DOHH2 (cell line): Measurements from ENCODE around the gene ETNK2.

Experiments used
- H3F3A ChIP-seq: fragments of 200-600 bp; sonication (generic), shearing (Covaris generic); 2 replicates; pipeline ENCODE4 v1.6.0; 2016; ENCODE audit warnings: antibody characterized with exemption, mild to moderate bottlenecking; ENCODE audit not compliant: control insufficient read depth, insufficient read depth
- H3K27ac ChIP-seq: fragments of 200-600 bp; sonication (generic); 2 replicates; pipeline ENCODE4 v1.5.1; 2014; ENCODE audit warnings: low read depth, mild to moderate bottlenecking, low read length, moderate library complexity
- H3K27me3 ChIP-seq: fragments of 200-600 bp; sonication (generic); 2 replicates; pipeline ENCODE4 v1.6.1; 2014; ENCODE audit warnings: mild to moderate bottlenecking, low read length, mixed read lengths; ENCODE audit not compliant: control insufficient read depth
- H3K36me3 ChIP-seq: fragments of 200-600 bp; sonication (generic); 2 replicates; pipeline ENCODE4 v1.6.1; 2014; ENCODE audit warnings: mild to moderate bottlenecking, low read length, moderate library complexity, mixed read lengths; ENCODE audit not compliant: control insufficient read depth
- H3K4me1 ChIP-seq: fragments of 200-600 bp; sonication (generic); 2 replicates; pipeline ENCODE4 v1.6.1; 2014; ENCODE audit warnings: mild to moderate bottlenecking, low read length, mixed read lengths; ENCODE audit not compliant: control insufficient read depth
- H3K4me2 ChIP-seq: fragments of 200-600 bp; sonication (generic); 2 replicates; pipeline ENCODE4 v1.6.0; 2014; ENCODE audit warnings: mild to moderate bottlenecking, low read length, moderate library complexity
- H3K4me3 ChIP-seq: fragments of 200-600 bp; sonication (generic); 2 replicates; pipeline ENCODE4 v1.5.1; 2014; ENCODE audit warnings: mild to moderate bottlenecking, low read length, mixed read lengths
- H3K79me2 ChIP-seq: fragments of 200-600 bp; sonication (generic); 2 replicates; pipeline ENCODE4 v1.6.1; 2014; ENCODE audit warnings: mild to moderate bottlenecking, low read length, mixed read lengths; ENCODE audit not compliant: control insufficient read depth
- H3K9me2 ChIP-seq: fragments of 200-600 bp; sonication (generic); replicated peaks from 2 replicates; pipeline ENCODE4 v1.6.1; 2014; ENCODE audit warnings: mild to moderate bottlenecking, low read length, mixed read lengths; ENCODE audit not compliant: control insufficient read depth
- H3K9me3 ChIP-seq: fragments of 200-600 bp; sonication (generic); 2 replicates; pipeline ENCODE4 v1.6.1; 2014; ENCODE audit warnings: antibody characterized with exemption, low read length, mixed read lengths; ENCODE audit not compliant: control insufficient read depth, insufficient read depth
- H4K20me1 ChIP-seq: fragments of 200-600 bp; sonication (generic); 2 replicates; pipeline ENCODE4 v1.6.0; 2014; ENCODE audit warnings: low read depth, mild to moderate bottlenecking, antibody characterized with exemption, low read length, moderate library complexity; ENCODE audit not compliant: control insufficient read depth, insufficient read depth
- EZH2phosphoT487 ChIP-seq: fragments of 200-600 bp; sonication (generic); IDR thresholded peaks from 2 replicates; pipeline ENCODE4 v1.6.1; 2017; ENCODE audit warnings: borderline replicate concordance, mild to moderate bottlenecking, antibody characterized with exemption, low read length, moderate library complexity, mixed read lengths
- TF ChIP-seq, protein P1 (sequence below): fragments of 200-600 bp; sonication (generic); IDR thresholded peaks from one replicate; pipeline ENCODE4 v1.5.1; 2014; ENCODE audit warnings: antibody characterized with exemption, mild to moderate bottlenecking, low read depth, low read length; ENCODE audit not compliant: poor library complexity, severe bottlenecking

Gene ETNK2

GRCh38 chr1:204123376-204123775 is 28.5 kb downstream of the ETNK2 start:
- H3K9me3 ChIP-seq = no peaks in the 10 kb centered on the region
- no peak overlapping the region for H3K4me3 ChIP-seq
- no peak overlapping the region for H3K27ac ChIP-seq
- no peaks in the 10 kb centered on the region for H3K79me2 ChIP-seq
- H3F3A ChIP-seq = no peaks in the 10 kb centered on the region
- TF ChIP-seq, protein P1, sequence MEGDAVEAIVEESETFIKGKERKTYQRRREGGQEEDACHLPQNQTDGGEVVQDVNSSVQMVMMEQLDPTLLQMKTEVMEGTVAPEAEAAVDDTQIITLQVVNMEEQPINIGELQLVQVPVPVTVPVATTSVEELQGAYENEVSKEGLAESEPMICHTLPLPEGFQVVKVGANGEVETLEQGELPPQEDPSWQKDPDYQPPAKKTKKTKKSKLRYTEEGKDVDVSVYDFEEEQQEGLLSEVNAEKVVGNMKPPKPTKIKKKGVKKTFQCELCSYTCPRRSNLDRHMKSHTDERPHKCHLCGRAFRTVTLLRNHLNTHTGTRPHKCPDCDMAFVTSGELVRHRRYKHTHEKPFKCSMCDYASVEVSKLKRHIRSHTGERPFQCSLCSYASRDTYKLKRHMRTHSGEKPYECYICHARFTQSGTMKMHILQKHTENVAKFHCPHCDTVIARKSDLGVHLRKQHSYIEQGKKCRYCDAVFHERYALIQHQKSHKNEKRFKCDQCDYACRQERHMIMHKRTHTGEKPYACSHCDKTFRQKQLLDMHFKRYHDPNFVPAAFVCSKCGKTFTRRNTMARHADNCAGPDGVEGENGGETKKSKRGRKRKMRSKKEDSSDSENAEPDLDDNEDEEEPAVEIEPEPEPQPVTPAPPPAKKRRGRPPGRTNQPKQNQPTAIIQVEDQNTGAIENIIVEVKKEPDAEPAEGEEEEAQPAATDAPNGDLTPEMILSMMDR = peak; percentile 55
- no peak for TF ChIP-seq EZH2phosphoT487
- H3K27me3 ChIP-seq = no peaks in the 10 kb centered on the region
- H3K9me2 ChIP-seq = no peaks in the 10 kb centered on the region
- H4K20me1 ChIP-seq = no peaks in the 10 kb centered on the region
- peaks cover 6% of the 10 kb centered on the region for H3K4me1 ChIP-seq
- H3K4me2 ChIP-seq = no peak overlapping the region
- no peaks in the 10 kb centered on the region for H3K36me3 ChIP-seq

DNA sequence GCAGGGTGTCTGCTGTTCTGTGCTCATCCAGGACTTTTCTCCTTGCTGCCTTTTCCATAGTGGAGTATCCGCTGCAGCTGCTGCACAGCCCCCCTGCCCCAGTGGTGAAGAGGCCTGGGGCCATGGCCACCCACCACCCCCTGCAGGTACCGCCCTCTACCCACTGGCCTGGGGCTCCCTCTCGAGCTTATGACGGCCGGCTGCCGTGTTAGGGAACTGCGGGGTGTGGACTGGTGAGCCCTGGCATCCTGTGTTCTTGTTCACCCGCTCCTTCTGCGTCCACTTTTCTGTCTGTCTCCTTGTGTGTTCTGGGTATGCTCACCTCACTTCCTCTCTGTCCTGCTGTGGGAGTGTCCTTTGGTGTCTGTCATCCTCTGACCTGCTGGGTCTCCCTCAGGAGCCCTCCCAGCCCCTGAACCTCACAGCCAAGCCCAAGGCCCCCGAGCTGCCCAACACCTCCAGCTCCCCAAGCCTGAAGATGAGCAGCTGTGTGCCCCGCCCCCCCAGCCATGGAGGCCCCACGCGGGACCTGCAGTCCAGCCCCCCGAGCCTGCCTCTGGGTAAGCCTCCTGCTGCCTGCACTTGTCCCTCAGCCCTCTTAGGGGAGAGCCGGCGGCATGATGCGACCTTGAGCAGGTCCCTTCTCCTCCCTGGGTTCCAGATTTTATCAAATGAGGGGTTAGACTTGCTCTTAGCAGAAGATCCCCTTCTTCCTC is 29.8 kb downstream of the ETNK2 start:
- Histone ChIP-seq H3K9me3 (no peaks in the 10 kb centered on the region), H3K36me3 (no peaks in the 10 kb centered on the region), H3K27me3 (no peaks in the 10 kb centered on the region), H3K4me3 (no peak overlapping the region), H3K27ac (no peak overlapping the region), H3F3A (no peaks in the 10 kb centered on the region), H3K79me2 (no peaks in the 10 kb centered on the region), H3K4me2 (no peak overlapping the region), H3K4me1 (peaks cover 6% of the 10 kb centered on the region), H4K20me1 (no peaks in the 10 kb centered on the region), H3K9me2 (no peaks in the 10 kb centered on the region)
- TF ChIP-seq, protein P1 = no peak
- no peak for TF ChIP-seq EZH2phosphoT487

- TF ChIP-seq EZH2phosphoT487 = no peak
- TF ChIP-seq, protein P1 = no peak
- Histone ChIP-seq H3K9me3 (no peaks in the 10 kb centered on the region), H3K9me2 (no peaks in the 10 kb centered on the region), H4K20me1 (no peaks in the 10 kb centered on the region), H3K36me3 (no peaks in the 10 kb centered on the region), H3K4me3 (no peak overlapping the region), H3K27me3 (no peaks in the 10 kb centered on the region), H3K27ac (no peak overlapping the region), H3K4me2 (no peak overlapping the region), H3F3A (no peaks in the 10 kb centered on the region), H3K79me2 (no peaks in the 10 kb centered on the region), H3K4me1 (no peaks in the 10 kb centered on the region)
Measured at GRCh38 chr1:204116539-204116938, 35.3 kb downstream of the ETNK2 start.
